ENCODE data around the gene MAPRE3. TPM values are rescaled to one million over a fixed set of nuclear protein-coding genes. Genes with fewer than 3 reads are reported as not detected.

MAPRE3 gene
- total and polyA plus RNA-seq, 2 donors (not counting 3 experiments of a cell fraction or from before 2014, with no cell fraction given), result 4.4 to 6.1 TPM

DNA sequence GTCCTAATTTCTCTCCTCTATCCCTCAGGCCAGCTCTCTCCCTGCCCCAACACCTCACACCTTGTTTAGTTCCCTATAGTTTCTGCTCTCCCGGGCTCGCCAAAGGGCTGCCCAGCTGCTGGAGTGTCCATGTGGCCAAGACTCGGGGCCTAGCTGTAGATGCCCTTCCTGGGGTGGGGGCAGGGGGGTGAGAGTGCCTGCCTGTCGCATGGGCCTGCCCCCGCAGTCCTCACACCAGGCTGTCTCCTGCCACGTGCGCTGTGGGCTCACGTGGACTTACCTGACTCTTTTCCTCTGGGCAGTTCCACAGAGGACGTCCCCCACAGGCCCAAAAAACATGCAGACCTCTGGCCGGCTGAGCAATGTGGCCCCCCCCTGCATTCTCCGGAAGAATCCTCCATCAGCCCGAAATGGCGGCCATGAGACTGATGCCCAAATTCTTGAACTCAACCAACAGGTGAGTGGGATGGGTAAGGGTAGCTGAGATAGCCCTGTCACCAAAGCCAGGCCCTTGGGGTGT lies 54.9 kb downstream of the MAPRE3 start:
- CTCF ChIA-PET, result interaction anchor here (0.7 to 2.7 kb wide), 6 partner anchors 9 to 274 kb away, joined by 3 to 19 read pairs (median 5); no protein-coding TSS in a partner anchor
- BruUV-seq (replicated peaks), result no TSS peak
- peaks cover 3% of the 10 kb centered on the region for H3K4me1 ChIP-seq (ENCODE audit: control insufficient read depth, extremely low read depth, insufficient read depth, low read length)
- H3K9ac ChIP-seq (replicated peaks; ENCODE audit: extremely low read depth, insufficient read depth, low read length), result no peak overlapping the region
- H2AFZ ChIP-seq (ENCODE audit: low read depth, low read length), result no peak overlapping the region
- POLR2A ChIA-PET, result no interaction called here
- TF ChIP-seq GATA2 (IDR thresholded peaks at IDR 0.05; ENCODE audit: insufficient read depth, insufficient read length, low read depth, low read length), result no peak
- TF ChIP-seq MYC (IDR thresholded peaks at IDR 0.05; ENCODE audit: low read depth, low read length), result no peak
- no peak for TF ChIP-seq JUN (IDR thresholded peaks at IDR 0.05; ENCODE audit: borderline replicate concordance, insufficient read depth, insufficient read length, low read depth)
- no peak for TF ChIP-seq EZH2 (IDR thresholded peaks at IDR 0.05; ENCODE audit: borderline replicate concordance, low read depth, low read length, severe bottlenecking)
- TF ChIP-seq, protein P1, sequence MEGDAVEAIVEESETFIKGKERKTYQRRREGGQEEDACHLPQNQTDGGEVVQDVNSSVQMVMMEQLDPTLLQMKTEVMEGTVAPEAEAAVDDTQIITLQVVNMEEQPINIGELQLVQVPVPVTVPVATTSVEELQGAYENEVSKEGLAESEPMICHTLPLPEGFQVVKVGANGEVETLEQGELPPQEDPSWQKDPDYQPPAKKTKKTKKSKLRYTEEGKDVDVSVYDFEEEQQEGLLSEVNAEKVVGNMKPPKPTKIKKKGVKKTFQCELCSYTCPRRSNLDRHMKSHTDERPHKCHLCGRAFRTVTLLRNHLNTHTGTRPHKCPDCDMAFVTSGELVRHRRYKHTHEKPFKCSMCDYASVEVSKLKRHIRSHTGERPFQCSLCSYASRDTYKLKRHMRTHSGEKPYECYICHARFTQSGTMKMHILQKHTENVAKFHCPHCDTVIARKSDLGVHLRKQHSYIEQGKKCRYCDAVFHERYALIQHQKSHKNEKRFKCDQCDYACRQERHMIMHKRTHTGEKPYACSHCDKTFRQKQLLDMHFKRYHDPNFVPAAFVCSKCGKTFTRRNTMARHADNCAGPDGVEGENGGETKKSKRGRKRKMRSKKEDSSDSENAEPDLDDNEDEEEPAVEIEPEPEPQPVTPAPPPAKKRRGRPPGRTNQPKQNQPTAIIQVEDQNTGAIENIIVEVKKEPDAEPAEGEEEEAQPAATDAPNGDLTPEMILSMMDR (IDR thresholded peaks at IDR 0.05; ENCODE audit: extremely low read depth in 1 of 2, insufficient read depth in 1 of 2, low read depth in 1 of 2, low read length in 2 of 2), result no peak
- no peak for TF ChIP-seq FOS (IDR thresholded peaks at IDR 0.05; ENCODE audit: borderline replicate concordance, insufficient read depth, low read length)
- no peak for TF ChIP-seq POLR2AphosphoS5 (IDR thresholded peaks at IDR 0.05; ENCODE audit: insufficient read depth, low read depth, low read length)
- TF ChIP-seq, protein P2, sequence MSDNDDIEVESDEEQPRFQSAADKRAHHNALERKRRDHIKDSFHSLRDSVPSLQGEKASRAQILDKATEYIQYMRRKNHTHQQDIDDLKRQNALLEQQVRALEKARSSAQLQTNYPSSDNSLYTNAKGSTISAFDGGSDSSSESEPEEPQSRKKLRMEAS (IDR thresholded peaks at IDR 0.05; ENCODE audit: insufficient read depth, insufficient read length), result no peak
- no peak for TF ChIP-seq POLR2A (IDR thresholded peaks at IDR 0.05; ENCODE audit: low read depth, low read length)
- intact Hi-C loops (cut with micrococcal nuclease), result no loop called here
- H3K79me2 ChIP-seq (ENCODE audit: control insufficient read depth, insufficient read depth, low read length), result no peaks in the 10 kb centered on the region
- H3K9me1 ChIP-seq (replicated peaks; ENCODE audit: control insufficient read depth, extremely low read depth, insufficient read depth, low read length), result no peaks in the 10 kb centered on the region
- H4K20me1 ChIP-seq (replicated peaks; ENCODE audit: control insufficient read depth, extremely low read depth, insufficient read depth, low read length), result no peaks in the 10 kb centered on the region
- H3K36me3 ChIP-seq (ENCODE audit: control insufficient read depth in 2 of 2, extremely low read depth in 1 of 2, insufficient read depth in 2 of 2, low read length in 2 of 2), result peaks cover 0 to 10% of the 10 kb centered on the region in 2 experiments
- dilution Hi-C loops (cut with MboI; ENCODE audit: extremely low pct_ligation_motif_present, low sequenced_read_pairs), result no loop called here
- no peak for FAIRE-seq
- no peak overlapping the region for H3K4me2 ChIP-seq (ENCODE audit: insufficient read depth, low read length)
- no peaks in the 10 kb centered on the region for H3K27me3 ChIP-seq (ENCODE audit: control insufficient read depth in 2 of 2, insufficient read depth in 2 of 2, low read length in 2 of 2)
- H3K27ac ChIP-seq (ENCODE audit: insufficient read depth, low read depth, low read length), result no peak overlapping the region
- H3K9me3 ChIP-seq (replicated peaks; ENCODE audit: control insufficient read depth, insufficient read depth, low read length), result no peaks in the 10 kb centered on the region
- H3K4me3 ChIP-seq (replicated peaks in 1 of 3; ENCODE audit: insufficient read depth in 1 of 3, low read depth in 1 of 3, low read length in 3 of 3), result no peak overlapping the region
- no peak for DNase-seq (ENCODE audit: low read depth, low spot score)

All from endothelial cell of umbilical vein (primary cell).